Measurements from ENCODE around the gene CYP27B1.

- TF ChIP-seq CTCF (conservative IDR thresholded peaks at IDR 0.05; ENCODE audit: low read depth in 2 of 2) (no peak), CREB1 (CRISPR knock-in tag; IDR thresholded peaks at IDR 0.05; ENCODE audit: low read depth) (no peak), STAT1 (IDR thresholded peaks at IDR 0.05; ENCODE audit: unreplicated experiment) (no peak), JUNB (IDR thresholded peaks at IDR 0.05; ENCODE audit: unreplicated experiment) (no peak), POLR2AphosphoS5 (IDR thresholded peaks at IDR 0.05; ENCODE audit: low read depth) (peak; percentile 21; the same call in 1 of the 2 replicates), EZH2 (IDR thresholded peaks at IDR 0.05; ENCODE audit: low read depth, unreplicated experiment) (no peak), ZNF331 (CRISPR knock-in tag; IDR thresholded peaks at IDR 0.05; ENCODE audit: low read depth) (no peak), REST (IDR thresholded peaks at IDR 0.05; ENCODE audit: unreplicated experiment) (no peak), ETS1 (IDR thresholded peaks at IDR 0.05) (no peak), ZNF114 (CRISPR knock-in tag; IDR thresholded peaks at IDR 0.05) (no peak), EZH2phosphoT487 (IDR thresholded peaks at IDR 0.05; ENCODE audit: unreplicated experiment) (no peak), NANOG (IDR thresholded peaks at IDR 0.05; ENCODE audit: borderline replicate concordance) (no peak)
These were observed 21.4 kb downstream of the CYP27B1 start for GRCh38 chr12:57745485-57745881.
